Renal cortical epithelial cell (primary cell): ENCODE data around the gene MRPL49. TPM values are rescaled to one million over a fixed set of nuclear protein-coding genes. Genes with fewer than 3 reads are reported as not detected.
A peak's percentile ranks its signal among the peaks of the same experiment; 100 is the strongest.
"Not testable (repeated sequence)": the region's sequence is repeated elsewhere in the genome, so short reads cannot be mapped to it uniquely, and the experiment has no call there.

Experiments used
- DNase-seq: peaks from one replicate; pipeline ENCODE4 v3.0.0-alpha.2; 2011; ENCODE audit warnings: low read depth
- total RNA-seq: library from RNA; depleted of rRNA; stranded (reverse); fragments of >200 nt; gene quantifications from 2 replicates; pipeline ENCODE4 v1.2.3, GENCODE V29; 2014

MRPL49 gene
- total RNA-seq, 1 donor from 2014 or later = 55.3 TPM

DNA sequence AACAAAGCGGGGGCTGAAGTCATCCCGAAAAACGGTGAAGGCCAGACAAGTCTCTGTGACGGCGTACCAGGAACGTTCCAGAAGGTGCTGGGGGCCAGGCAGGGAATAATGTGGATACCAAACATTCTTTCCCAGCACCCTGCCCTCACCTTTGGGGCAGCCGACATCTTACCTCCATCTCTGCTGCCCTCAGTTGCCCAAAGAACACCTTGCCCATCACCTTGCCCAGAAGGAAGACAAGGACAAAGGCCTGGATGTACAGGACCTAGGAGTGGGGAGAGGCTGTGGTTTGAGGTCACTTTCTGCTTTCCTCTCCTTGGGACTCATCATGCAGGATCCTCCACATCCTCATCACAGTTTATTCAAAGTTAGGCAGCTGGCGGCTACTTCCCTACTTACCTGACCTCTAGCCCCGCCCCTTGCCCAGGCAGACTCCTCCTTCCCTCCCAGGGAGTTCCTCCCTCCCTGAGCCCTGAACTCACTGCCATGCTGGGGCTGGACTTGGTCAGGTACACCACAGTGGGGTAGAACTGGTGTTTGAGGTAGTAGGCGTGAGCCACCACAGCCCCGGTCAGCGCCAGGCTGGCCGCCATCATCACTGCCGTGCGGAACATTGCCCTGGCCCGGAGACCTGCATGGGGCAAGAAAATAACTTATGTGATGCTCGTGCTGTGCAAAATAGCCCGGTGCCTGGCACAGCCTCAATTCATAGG is 11.0 kb downstream of the MRPL49 start:
- peak; percentile 40 for DNase-seq

DNA sequence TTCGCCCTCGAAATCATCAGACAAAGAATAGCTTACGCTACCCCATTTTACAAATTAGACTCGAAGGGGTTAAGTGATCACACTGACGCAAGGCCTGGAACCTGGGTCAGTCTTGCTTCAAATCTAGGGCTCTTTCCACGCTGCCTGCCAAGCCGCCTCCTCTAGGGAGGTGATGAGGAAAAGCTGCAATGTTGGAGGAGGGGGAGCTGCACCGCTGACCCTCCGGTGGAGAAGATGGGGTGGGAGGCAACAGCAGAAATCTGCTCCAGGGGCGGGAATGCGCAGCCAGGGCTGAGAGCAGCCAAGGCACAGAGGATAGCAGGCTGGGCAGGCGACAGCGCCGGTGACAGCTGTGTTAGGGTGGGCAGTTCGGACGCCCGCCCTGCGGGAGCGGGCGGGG is 11.6 kb downstream of the MRPL49 start:
- DNase-seq = no peak

DNA sequence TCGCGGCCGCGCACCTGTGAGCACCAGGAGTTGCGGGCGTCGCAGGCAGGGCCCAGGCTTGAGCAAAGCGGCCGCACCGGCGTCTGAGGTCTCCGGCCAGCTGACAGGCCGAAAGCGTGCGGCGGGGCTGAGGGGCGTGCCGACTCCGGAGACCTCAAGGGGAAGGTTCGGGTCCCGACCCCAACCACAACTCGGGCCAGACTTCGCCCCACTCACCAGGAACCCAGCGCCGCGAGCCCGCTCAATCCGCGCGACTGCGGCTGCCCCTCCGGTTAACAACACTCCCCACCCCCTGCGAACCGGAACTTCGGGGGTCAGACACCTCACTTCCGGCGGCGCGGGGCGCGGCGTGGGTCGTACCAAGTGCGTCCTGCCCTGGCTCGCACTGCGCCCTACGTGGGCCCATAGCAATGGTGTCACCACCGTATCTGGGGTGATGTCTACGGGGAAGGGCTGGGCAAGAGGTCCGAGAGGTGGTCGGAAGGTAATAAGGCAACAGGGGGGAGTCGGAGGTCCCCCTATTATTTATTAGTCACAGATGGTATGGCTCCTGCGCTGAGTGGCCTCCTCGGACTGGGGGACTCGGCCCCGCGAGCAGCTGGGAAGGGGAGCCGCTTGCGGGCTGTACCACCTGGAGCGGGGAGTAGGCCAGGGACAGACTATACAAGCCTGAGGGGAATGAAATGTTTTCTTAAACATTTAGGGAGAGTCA is 12.3 kb downstream of the MRPL49 start, which contains the start of gene SYVN1:
SYVN1 (minus strand) TSS at position 280 of the 712 bp plus-strand sequence. CDS start 918 bp downstream, outside the sequence.
- DNase-seq = peak; percentile 68

DNA sequence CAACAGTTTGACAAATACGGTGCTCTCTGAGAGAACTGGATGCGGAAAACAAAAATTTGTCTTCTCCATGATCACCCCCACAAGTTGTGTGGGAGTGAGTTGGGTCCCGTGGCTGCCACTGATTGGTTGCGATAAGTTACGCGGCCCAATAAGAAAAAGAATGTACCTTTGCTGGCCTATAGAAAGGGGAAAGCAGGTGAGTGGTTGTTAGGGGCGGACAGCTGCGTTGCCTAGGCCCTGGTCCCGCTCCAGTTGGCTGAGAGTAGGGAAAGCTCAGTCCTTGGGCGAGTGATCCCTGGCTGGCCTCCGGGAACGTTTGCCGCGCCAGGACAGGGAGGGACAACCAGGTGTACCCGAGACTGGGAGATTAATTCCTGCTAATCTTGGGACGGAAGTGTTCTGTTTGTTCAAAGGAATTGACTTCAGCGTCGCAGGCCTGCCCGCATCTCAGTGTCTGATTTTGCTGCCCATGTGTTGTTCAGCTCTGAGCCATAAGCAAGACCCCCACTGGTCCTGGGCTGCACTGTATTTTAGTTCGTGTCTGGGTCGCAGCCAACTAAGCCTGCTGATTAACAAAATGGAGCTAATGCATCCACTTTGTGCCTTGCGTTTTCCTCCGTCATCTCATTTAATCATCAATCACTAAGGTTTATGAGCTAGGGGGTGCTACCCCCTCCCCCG is 13.0 kb downstream of the MRPL49 start:
- DNase-seq = peak; percentile 98

DNA sequence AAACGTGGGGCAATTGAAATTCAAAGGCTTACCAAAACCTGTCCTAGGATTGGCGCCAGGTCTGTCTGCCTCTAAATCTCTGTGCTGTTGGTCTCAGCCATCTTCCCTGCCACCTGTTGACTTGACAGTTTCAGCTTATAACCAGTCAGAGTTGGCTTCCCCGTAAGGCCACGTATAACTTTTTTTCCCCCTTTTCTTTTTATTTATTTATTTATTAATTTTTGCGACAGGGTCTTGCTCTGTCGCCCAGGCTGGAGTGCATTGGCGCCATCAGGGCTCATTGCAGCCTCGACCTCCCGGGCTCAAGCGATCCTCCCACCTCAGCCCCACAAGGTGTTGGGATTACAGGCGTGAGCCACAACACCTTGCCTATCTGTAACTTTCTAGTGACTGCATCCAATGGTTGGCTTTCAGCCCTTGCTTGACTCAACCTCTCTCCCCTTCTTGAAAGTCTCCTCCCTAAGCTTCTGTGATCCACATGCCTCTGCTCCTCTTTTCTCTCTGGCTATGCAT is 13.6 kb downstream of the MRPL49 start:
- DNase-seq = no peak

DNA sequence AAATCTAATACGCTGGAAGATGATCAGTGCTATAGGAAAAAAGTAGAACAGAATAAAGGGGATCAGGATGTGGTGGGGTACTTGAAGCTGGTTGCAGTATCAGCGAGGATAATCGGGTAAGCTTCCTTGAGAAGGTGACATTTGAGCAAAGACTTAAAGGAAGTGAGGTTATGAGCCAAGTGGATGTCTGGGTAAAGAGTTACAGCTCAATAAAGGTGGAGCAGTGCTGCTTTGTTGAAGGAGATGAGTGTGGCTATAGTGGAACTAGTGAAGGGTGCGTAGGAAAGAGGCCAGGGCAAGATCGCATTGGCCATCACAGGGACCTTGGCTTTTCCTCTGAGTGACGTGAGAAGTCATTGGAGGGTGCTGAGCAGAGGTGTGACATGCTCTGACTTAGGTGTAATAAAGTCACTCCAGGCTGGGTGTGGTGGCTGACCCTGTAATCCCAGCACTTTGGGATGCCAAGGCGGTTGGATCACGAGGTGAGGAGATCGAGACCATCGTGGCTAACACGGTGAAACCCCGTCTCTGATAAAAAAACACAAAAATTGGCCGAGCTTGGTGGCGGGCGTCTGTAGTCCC is 14.5 kb downstream of the MRPL49 start:
- DNase-seq = no peak

DNA sequence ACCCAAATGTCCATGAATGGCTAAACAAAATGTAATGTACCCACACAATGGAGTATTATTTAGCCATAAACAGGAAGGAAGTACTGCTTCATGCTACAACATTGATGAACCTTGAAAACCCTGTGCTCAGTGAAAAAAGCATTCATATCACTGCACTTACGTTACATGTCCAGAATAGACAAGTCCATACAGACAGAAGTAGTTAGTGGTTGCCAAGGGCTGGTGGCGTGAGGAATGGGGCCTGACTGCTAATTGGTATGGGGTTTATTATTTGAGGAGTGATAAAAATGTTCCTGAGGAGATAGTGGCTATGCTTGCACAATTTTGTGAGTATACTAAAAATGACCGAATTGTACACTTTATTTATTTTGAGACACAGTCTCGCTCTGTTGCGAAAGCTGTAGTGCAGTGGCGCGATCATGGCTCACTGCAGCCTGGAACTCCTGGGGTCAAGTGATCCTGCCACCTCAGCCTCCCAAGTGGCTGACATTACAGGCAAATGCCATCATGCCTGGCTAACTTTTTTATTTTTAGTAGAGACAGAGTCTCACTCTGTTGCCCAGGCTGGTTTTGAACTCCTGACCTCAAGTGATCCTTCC is 19.9 kb downstream of the MRPL49 start:
- no peak for DNase-seq

DNA sequence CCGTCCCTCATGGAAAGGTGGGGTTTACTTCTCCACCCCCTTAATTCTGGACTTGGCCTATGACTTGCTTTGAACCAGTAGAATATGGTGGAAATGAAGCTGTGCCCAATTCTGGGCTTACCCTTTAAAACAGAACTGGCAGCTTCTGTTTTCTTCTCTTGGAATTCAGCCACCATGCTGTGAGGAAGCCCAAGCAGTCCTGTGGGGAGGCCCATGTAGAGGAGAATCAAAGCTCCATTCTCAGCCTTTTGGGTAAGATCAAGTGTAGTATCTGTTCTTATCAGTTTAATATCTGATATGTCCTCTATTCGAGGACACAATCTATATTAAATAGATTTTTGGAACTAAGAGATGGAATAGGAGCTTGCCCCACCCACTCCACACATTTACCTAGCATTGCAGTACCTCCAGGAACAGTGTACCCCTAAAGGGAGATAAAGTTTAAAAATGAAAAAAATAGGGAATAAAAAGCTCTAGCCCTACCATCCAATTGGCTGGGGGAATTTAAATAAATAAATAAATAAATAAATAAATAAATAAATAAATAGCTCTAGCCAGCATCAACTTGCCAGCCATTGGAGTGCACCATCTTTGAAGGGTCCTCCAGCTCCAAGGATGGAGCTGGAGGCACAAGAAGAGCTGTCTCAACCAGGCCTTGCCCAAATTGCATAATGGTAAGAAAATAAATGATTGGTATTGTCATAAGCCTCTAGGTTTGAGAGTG is 25.4 kb downstream of the MRPL49 start:
- DNase-seq = no peak

DNA sequence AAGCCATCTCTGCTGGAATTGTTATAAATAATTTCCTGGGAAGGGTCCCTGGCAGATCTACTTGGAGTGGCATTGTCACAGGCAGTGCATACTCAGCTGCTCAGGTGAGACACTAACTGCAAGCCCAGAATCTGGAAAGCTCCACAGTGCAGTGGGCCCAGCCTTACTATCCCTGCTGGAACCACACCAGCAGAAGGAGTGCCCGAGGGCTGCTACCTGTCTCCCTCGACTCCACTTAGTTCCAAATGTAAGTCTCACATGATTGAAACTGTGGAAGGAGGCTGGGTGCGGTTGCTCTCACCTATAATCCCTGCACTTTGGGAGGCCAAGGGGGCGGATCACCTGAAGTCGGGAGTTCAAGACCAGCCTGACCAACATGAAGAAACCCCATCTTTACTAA is 26.5 kb downstream of the MRPL49 start:
- no peak for DNase-seq

DNA sequence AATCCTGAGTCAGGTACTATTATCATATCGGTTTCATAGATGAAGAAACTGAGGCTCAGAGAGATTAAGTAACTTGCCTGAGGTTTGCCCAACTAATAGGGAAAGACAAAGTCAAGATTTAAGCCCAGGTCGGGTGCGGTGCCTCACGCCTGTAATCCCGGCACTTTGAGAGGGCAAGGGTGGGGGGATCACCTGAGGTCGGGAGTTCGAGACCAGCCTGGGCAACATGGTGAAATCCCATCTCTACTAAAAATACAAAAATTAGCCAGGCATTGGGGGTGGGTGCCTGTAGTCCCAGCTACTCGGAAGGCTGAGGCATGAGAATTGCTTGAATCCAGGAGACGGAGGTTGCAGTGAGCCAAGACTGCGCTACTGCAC is 28.0 kb downstream of the MRPL49 start:
- DNase-seq = not testable (repeated sequence)

DNA sequence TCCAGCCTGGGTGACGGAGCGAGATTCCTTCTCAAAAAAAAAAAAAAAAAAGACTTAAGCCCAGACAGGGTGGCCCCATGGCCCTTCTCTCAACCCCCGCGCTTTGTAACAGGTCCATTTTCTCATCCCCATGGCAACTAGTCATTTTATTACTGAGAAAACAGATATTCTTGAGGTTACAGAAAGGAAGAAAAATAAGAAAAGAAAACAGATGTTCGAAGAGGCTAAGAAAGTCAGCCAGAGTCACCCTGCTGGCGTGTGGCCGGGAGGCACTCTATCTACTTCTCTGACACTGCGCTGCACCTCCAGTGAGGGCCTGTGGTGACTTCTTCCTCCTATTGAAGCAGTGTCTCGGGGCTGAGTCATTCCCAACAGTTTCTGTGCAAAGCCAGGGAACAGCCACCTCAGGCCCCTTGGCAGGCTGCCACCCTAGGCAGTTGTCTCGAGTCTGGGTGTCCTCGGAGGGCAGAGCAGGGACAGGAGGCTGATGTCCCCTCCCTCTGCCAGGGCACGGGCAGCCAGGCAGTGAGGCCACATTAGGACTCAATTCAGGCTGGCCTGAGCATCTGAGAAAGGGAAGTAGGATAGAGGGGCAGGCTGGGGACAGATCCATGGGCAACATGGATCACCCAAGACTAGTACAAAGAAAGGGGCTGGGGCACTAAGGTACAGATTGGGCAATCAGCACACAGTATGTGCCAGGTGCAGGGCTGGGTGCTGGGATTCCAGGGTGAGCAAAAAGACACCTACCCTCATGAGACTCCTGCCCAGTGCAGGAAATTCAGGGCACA is 28.6 kb downstream of the MRPL49 start:
- peak; percentile 87 for DNase-seq

DNA sequence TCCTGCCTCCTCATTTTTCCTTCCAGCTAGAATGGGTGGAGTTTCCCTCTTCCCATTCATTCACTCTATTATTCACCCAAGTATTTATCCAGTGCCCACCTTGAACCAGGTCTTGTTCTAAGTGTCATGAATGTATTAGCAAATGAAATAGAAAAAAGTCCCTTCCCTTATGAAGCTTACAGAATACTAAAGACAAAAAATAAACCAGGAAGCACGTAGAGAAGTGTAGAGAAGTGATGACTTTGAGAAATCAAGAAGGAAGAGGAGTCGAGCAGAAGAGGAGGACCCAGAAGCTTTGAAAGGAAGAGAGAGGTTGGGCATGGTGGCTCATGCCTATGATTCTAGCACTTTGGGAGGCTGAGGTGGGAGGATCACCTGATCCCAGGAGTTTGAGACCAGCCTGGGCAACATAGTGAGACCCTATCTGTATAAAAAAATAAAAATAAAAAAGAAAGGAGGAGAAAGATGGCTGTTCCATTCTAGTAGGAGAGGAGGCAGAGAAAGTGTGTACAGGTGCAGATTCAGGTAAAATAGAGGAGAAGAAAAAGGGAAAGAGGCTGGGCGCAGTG is 29.3 kb downstream of the MRPL49 start:
- DNase-seq = no peak

DNA sequence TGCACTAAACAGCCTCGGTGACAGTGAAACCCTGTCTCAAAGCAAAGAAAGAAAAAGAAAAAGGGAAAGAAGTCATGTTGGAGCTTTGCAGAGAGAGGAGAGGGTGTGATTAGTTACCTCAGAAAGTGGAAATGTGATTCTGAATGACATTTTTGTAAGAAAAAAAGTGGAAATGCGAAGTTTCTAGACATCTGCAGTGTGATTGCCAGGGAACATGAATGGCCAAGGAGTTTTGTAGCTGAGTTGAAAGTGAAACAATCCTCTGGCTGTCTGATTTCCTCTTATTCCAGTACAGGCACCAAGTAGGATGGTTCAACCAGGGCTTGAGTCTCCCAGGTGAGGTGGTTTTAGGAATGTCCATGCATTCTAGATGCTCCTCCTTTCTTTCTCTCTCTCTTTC is 30.0 kb downstream of the MRPL49 start:
- DNase-seq = no peak

DNA sequence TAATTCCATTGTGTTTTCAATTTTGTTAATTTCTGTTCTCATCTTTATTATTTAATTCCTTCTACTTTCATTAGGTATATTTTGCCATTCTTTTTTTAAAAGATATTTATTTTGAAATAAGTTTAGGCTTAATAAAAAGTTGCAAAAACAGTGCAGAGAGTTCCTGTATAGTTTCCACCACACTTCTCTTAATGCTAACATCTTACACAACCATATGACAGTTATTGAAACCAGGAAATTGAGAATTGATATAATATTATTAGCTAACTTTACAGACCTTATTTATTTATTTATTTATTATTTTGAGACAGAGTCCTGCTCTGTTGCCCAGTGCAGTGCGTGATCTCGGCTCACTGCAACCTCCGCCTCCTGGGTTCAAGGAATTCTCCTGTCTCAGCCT is 34.1 kb downstream of the MRPL49 start:
- no peak for DNase-seq

DNA sequence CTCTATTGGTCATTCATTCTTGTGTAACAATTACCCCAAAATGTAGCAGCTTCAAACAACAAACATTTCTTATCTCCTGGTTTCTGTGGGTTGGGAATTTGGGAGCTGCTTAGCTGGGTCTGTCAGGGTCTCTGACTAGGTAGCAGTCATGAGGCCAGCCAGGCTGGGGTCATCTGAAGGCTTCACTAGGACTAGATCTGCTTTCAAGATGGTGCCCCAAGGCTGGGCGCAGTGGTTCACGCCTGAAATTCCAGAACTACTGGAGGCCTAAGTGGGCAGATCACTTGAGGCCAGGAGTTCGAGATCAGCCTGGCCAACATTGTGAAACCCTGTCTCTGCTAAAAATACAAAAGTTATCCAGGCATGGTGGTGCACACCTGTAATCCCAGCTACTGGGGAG is 34.8 kb downstream of the MRPL49 start:
- no peak for DNase-seq

DNA sequence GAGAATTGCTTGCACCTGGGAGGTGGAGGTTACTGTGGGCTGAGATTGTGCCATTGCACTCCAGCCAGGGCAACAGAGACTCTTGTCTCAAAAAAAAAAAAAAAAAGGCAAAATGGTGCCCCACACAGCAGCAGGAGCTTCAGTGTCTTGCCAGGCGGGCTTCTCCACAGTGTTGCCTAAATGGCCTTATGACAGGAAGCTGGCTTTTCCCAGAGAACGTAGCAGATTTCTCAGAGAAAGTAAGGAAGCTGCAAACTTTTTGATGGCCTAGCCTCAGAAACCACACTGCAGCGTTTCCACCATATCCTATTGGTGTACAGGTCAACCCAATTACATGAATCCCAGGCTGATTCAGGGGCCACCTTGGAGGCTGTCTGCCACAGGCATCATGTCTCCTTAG is 35.2 kb downstream of the MRPL49 start:
- no peak for DNase-seq

DNA sequence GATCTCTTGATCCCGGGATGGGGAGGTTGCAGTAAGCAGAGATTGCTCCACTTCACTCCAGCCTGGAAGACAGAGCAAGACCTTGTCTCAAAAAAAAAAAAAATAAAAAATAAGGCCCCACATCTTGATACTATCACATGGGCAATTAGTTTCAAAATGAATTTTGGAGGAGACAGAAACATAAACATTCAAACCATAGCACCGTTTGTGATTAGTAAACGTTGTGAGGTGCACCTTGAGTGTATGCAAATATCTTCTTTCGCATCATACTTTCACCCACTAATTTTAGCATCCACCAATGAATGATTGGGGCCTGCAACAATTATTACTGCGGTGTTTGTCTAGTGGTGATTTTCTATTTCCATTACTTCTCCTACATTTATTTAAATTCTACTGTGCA is 36.9 kb downstream of the MRPL49 start:
- no peak for DNase-seq

DNA sequence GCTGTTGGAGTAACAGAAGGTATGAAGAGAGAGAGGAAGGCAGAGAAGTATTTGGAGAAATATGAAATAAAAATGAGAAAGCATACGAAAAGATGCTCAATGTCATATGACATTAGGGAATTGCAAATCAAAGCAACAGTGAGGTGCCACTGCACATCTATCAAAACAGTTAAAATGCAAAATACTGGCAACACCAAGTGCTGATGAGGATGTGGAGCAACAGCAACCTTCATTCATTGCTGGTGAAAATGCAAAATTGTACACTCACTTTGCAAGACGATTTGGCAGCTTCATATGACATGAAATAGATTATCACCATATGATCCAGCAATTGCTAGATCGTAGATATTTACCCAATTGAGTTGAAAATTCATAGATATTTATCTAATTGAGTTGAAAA is 38.5 kb downstream of the MRPL49 start:
- DNase-seq = no peak

DNA sequence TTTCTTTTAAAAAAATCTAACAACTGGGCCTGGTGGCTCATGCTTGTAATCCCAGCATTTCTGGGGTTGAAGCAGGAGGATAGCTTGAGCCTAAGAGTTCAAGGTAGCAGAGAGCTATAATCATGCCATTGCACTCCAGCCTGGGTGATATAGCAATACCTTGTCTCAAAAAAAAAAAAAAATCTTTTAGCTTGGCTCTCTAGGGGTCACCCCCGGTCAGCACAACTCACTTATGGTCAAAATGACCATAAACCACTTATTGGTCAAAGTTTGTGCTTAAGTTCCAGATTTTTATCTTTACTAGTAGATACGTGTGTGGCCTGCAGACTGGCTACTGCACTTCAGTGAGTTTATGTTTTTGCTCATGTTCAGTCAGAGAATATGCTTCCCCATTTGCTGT is 41.6 kb downstream of the MRPL49 start:
- DNase-seq = no peak
